Cardiac fibroblast (primary cell): Measurements from ENCODE around the gene FSTL5.

Source experiments
- DNase-seq, 2 donors: peaks; one replicate each; pipeline versions ENCODE4 v3.0.0 to v3.0.0-alpha.2; 2010; ENCODE audit warnings: low read depth in 2 of 2
- H3K4me3 ChIP-seq, 2 donors: replicated peaks in 1 of 2; 1 replicate in 1 of 2; 2 replicates in 1 of 2; pipeline ENCODE4 v1.5.1; 2011; ENCODE audit warnings: low read depth in 2 of 2, low read length in 2 of 2, mild to moderate bottlenecking in 2 of 2, moderate library complexity in 1 of 2
- TF ChIP-seq, protein P1 (sequence below): IDR thresholded peaks from one replicate; pipeline ENCODE4 v1.5.1; 2011; ENCODE audit warnings: low read depth, mild to moderate bottlenecking, low read length, inconsistent platforms

The FSTL5 gene

GRCh38 chr4:161601011-161601410 is 562.8 kb downstream of the FSTL5 start:
- H3K4me3 ChIP-seq: no peak overlapping the region
- no peak for DNase-seq
- TF ChIP-seq, protein P1, sequence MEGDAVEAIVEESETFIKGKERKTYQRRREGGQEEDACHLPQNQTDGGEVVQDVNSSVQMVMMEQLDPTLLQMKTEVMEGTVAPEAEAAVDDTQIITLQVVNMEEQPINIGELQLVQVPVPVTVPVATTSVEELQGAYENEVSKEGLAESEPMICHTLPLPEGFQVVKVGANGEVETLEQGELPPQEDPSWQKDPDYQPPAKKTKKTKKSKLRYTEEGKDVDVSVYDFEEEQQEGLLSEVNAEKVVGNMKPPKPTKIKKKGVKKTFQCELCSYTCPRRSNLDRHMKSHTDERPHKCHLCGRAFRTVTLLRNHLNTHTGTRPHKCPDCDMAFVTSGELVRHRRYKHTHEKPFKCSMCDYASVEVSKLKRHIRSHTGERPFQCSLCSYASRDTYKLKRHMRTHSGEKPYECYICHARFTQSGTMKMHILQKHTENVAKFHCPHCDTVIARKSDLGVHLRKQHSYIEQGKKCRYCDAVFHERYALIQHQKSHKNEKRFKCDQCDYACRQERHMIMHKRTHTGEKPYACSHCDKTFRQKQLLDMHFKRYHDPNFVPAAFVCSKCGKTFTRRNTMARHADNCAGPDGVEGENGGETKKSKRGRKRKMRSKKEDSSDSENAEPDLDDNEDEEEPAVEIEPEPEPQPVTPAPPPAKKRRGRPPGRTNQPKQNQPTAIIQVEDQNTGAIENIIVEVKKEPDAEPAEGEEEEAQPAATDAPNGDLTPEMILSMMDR: no peak

GRCh38 chr4:161595230-161595771 is 568.5 kb downstream of the FSTL5 start:
- TF ChIP-seq, protein P1: no peak
- DNase-seq: no peak
- H3K4me3 ChIP-seq: no peak overlapping the region

- H3K4me3 ChIP-seq: no peak overlapping the region
- TF ChIP-seq, protein P1: no peak
- DNase-seq: no peak
Measured at GRCh38 chr4:161585011-161585410, 578.8 kb downstream of the FSTL5 start.

DNA sequence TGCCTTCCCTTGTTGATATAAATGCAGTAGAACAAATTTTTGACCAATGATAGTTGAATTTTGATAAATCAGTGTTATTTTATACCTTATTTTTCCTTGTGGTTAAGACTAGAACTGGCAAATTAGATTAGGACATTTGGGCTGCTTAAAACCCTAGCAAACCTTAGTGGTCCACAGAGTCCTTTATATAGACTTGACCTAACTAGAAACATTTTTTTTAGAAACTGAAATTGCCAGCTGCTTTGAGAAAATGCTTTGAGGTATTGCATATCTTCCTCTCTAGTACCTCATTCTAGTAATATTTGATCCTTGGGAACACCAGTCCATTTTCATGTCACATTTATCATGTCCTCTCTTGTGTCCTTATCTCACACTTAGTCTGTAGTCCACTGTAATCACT is 580.3 kb downstream of the FSTL5 start:
- DNase-seq: no peak
- no peak overlapping the region for H3K4me3 ChIP-seq
- TF ChIP-seq, protein P1: no peak

DNA sequence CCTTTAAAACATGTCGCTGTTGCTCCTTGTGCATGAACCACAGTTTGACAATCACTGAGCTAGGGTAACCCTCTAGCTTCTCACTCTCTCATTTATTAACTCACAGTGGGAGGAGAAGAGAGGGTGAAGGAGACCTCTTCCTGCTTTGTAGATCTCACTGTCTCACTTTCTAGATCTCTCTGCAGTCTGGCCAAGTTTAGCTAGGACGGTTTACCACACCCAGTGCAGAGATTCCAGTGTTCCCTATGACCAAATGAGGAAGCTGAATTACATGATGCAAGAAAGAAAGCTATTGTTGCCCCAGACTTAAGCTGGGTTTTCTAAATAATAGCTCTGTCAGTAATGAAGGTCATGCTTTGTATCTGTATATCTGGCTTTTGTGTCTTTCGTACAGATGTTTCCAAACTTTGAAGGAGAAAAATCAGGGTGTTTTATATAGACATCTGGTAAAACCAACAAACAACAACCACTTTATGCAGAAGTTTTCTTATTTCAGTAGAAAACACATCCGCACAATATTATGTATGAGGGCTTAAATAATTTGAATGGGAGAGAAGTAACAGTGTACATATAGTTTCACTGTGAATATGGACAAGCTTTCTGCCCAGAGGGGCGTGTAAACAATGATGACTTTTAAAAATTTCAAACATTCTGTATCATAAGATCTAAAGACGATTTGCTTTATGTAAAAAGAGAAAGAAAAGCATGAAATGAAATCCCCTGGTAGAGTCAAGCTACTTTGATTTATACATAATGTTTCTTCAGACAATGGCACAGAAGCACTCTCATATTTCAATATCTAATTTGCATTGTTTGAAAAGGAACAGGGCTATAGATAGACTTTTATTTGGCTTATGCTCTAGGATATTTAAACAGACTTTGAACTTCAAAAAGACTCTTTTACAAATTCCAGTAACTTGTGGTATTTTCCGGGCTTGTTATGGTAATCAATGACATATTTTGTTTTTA is 582.3 kb downstream of the FSTL5 start:
- DNase-seq: peak; percentile 3 to 7
- TF ChIP-seq, protein P1: no peak
- no peak overlapping the region for H3K4me3 ChIP-seq

DNA sequence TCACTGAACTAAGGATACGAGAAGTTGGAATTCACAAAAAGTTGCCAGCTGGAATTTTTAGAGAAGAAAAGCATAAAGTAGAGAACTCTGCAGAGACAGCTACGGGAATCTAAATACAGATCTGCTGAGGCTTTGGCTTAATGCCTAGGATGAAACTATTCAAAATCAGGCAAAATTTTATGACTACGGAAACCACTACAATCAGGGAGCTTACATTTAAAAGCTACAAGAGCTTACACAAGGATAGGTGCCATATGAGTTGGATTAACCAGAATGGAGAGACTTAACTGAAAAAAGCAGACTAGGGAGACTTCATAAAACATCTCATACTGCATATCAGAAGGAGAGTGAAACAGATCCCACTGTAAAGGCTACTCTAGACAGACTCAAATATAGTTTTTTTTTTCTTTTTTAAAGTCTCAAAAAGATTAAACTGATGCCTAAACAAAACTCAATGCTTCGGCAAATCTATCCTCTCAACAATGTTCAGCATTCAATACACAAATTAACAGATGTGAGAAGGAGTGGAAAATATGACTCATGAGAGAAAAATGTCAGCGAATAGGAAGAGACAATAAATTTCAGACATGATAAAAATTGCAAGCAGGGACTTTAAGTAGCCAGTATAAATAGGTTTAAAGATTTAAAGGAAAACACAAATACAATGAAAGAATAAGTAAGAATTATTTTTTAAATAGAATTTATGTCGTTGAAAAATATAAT is 586.1 kb downstream of the FSTL5 start:
- H3K4me3 ChIP-seq: no peak overlapping the region
- TF ChIP-seq, protein P1: no peak
- peak; percentile 52 to 60 for DNase-seq
